ENCODE results near the gene MGRN1. TPM values are rescaled to one million over a fixed set of nuclear protein-coding genes. Genes with fewer than 3 reads are reported as not detected.

MGRN1 gene
- total and polyA plus RNA-seq, 3 experiments from 2014 or later, result 6.4 to 69.7 (median 67.3) TPM

- DNase-seq, result no peak
- Mint-ChIP-seq H3K27me3 (no peaks in the 10 kb centered on the region), H3K36me3 (peaks cover 0 to 54% (median 9%) of the 10 kb centered on the region in 3 donors), H3K4me1 (peaks cover 17 to 27% (median 20%) of the 10 kb centered on the region in 3 donors), H3K9me3 (no peaks in the 10 kb centered on the region), H3K4me3 (no peak overlapping the region), H3K27ac (no peak overlapping the region)
- Histone ChIP-seq H3K9me3 (ENCODE audit: low read length) (no peaks in the 10 kb centered on the region), H3K4me3 (ENCODE audit: low read length) (no peak overlapping the region), H3K27me3 (ENCODE audit: insufficient read depth, low read length, poor library complexity, severe bottlenecking) (no peaks in the 10 kb centered on the region), H3K36me3 (ENCODE audit: insufficient read depth, low read length) (peaks cover 17% of the 10 kb centered on the region), H3K4me1 (ENCODE audit: insufficient read depth, low read length) (peaks cover 13% of the 10 kb centered on the region), H3K27ac (ENCODE audit: low read depth, low read length) (no peak overlapping the region)
- CTCF ChIA-PET, result no interaction called here
- POLR2A ChIA-PET, result interaction anchor here (0.6 kb wide), 1 partner anchor 43 kb away, joined by 4 read pairs; no protein-coding TSS in a partner anchor
Observed at GRCh38 chr16:4729876-4730275, 105.2 kb downstream of the MGRN1 start.

DNA sequence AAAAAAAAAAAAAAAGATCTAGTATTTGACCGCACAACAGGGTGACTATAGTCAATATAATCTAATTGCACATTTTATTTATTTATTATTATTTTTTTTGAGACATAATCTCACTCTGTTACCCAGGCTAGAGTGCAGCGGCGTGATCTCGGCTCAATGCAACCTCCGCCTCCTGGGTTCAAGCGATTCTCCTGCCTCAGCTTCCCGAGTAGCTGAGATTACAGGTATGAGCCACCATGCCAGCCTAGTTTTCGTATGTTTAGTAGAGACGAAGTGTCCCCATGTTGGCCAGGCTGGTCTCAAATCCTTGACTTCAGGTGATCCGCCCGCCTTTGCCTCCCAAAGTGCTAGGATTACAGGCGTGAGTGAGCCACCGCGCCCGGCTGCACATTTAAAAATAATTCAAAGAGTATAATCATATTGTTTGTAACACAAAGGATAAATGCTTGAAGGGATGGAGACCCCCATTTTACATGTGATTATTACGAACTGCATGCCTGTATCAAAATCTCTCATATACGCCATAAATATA lies 108.7 kb downstream of the MGRN1 start:
- Mint-ChIP-seq H3K27ac (peak overlapping the region; percentile 53 to 94 (median 72)), H3K36me3 (peaks cover 0 to 30% (median 6%) of the 10 kb centered on the region in 3 donors), H3K9me3 (no peaks in the 10 kb centered on the region), H3K4me1 (peaks cover 22 to 33% (median 25%) of the 10 kb centered on the region in 3 donors), H3K4me3 (peak overlapping the region; percentile 83 to 97 (median 91)), H3K27me3 (no peaks in the 10 kb centered on the region)
- POLR2A ChIA-PET, result interaction anchor here (1.3 to 2.2 kb wide), 4 partner anchors 14 to 69 kb away, joined by 4 to 27 read pairs (median 10); partner anchors contain the start of genes ROGDI and ZNF500
- H3K4me3 ChIP-seq (ENCODE audit: low read length), result peak overlapping the region; percentile 99
- H3K9me3 ChIP-seq (ENCODE audit: low read length), result no peaks in the 10 kb centered on the region
- H3K36me3 ChIP-seq (ENCODE audit: insufficient read depth, low read length), result peaks cover 6% of the 10 kb centered on the region
- DNase-seq, result no peak
- peak overlapping the region; percentile 88 for H3K27ac ChIP-seq (ENCODE audit: low read depth, low read length)
- H3K4me1 ChIP-seq (ENCODE audit: insufficient read depth, low read length), result peaks cover 18% of the 10 kb centered on the region
- no peaks in the 10 kb centered on the region for H3K27me3 ChIP-seq (ENCODE audit: insufficient read depth, low read length, poor library complexity, severe bottlenecking)
- CTCF ChIA-PET, result interaction anchor here (0.6 kb wide), 1 partner anchor 224 kb away, joined by 4 read pairs; no protein-coding TSS in a partner anchor

DNA sequence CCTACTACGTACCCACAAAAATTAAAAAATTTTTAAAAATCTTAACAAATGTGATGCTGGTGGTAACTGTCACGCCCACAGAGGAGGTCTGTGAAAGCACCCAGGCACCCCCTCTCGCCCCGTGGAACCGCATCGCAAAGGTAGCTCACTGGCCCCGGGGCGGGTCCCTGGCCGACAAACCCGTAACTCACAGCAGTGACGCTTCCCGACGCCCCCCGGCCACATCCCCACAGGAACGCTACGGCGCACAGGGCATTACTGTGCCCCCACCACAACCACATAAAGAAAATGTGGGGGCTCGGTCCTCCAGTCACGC lies 109.1 kb downstream of the MGRN1 start:
- Mint-ChIP-seq H3K27me3 (no peaks in the 10 kb centered on the region), H3K4me1 (peaks cover 20 to 33% (median 25%) of the 10 kb centered on the region in 3 donors), H3K36me3 (peaks cover 0 to 26% (median 2%) of the 10 kb centered on the region in 3 donors), H3K27ac (peak overlapping the region; percentile 53 to 94 (median 72)), H3K4me3 (peak overlapping the region; percentile 83 to 97 (median 91)), H3K9me3 (no peaks in the 10 kb centered on the region)
- Histone ChIP-seq H3K4me1 (ENCODE audit: insufficient read depth, low read length) (peaks cover 18% of the 10 kb centered on the region), H3K27me3 (ENCODE audit: insufficient read depth, low read length, poor library complexity, severe bottlenecking) (no peaks in the 10 kb centered on the region), H3K9me3 (ENCODE audit: low read length) (no peaks in the 10 kb centered on the region), H3K36me3 (ENCODE audit: insufficient read depth, low read length) (peaks cover 6% of the 10 kb centered on the region), H3K27ac (ENCODE audit: low read depth, low read length) (peak overlapping the region; percentile 88), H3K4me3 (ENCODE audit: low read length) (peak overlapping the region; percentile 99)
- ChIA-PET POLR2A (interaction anchor here (0.6 to 2.2 kb wide), 10 partner anchors 14 to 336 kb away, joined by 3 to 27 read pairs (median 4); partner anchors contain the start of genes NAGPA, ROGDI and ZNF500), CTCF (interaction anchor here (1.5 to 1.8 kb wide), 4 partner anchors 24 to 300 kb away, joined by 3 to 12 read pairs (median 4); partner anchors contain the start of genes MGRN1 and NAGPA)
- DNase-seq, result no peak

GRCh38 chr16:4734063-4734729 lies 109.6 kb downstream of the MGRN1 start, which contains the start of the genes ANKS3 and DNAAF8:
TSS of gene ANKS3 (minus strand) at chr16:4734271. CDS start at chr16:4730149, 4,122 bp downstream.
TSS of gene DNAAF8 (plus strand) at chr16:4734537. CDS start at chr16:4736515, 1,978 bp downstream.
- H3K9me3 Mint-ChIP-seq, result no peaks in the 10 kb centered on the region
- ChIA-PET POLR2A (interaction anchor here (0.5 to 2.2 kb wide), 15 partner anchors 14 to 335 kb away, joined by 3 to 27 read pairs (median 4); partner anchors contain the start of genes GLYR1, NAGPA, NUDT16L1 and ROGDI), CTCF (interaction anchor here (0.8 to 2.1 kb wide), 13 partner anchors 10 to 364 kb away, joined by 3 to 12 read pairs (median 4); partner anchors contain the start of genes HMOX2, MGRN1, NAGPA and NUDT16L1)
- H3K4me3 Mint-ChIP-seq, result peak within 1 kb of the TSS; percentile 86 to 97 (median 91)
- no peaks in the 10 kb centered on the region for H3K27me3 ChIP-seq (ENCODE audit: insufficient read depth, low read length, poor library complexity, severe bottlenecking)
- peak; percentile 74 to 85 (median 79) for DNase-seq
- peak within 1 kb of the TSS; percentile 88 to 99 (median 93) for H3K27ac Mint-ChIP-seq
- H3K27ac ChIP-seq (ENCODE audit: low read depth, low read length), result peak within 1 kb of the TSS; percentile 88
- peaks cover 19 to 33% (median 25%) of the 10 kb centered on the region in 3 donors for H3K4me1 Mint-ChIP-seq
- no peaks in the 10 kb centered on the region for H3K27me3 Mint-ChIP-seq
- peaks cover 6% of the 10 kb centered on the region for H3K36me3 ChIP-seq (ENCODE audit: insufficient read depth, low read length)
- H3K4me3 ChIP-seq (ENCODE audit: low read length), result peak within 1 kb of the TSS; percentile 99
- H3K4me1 ChIP-seq (ENCODE audit: insufficient read depth, low read length), result peaks cover 18% of the 10 kb centered on the region
- peaks cover 0 to 22% (median 0%) of the 10 kb centered on the region in 3 donors for H3K36me3 Mint-ChIP-seq
- no peaks in the 10 kb centered on the region for H3K9me3 ChIP-seq (ENCODE audit: low read length)

DNA sequence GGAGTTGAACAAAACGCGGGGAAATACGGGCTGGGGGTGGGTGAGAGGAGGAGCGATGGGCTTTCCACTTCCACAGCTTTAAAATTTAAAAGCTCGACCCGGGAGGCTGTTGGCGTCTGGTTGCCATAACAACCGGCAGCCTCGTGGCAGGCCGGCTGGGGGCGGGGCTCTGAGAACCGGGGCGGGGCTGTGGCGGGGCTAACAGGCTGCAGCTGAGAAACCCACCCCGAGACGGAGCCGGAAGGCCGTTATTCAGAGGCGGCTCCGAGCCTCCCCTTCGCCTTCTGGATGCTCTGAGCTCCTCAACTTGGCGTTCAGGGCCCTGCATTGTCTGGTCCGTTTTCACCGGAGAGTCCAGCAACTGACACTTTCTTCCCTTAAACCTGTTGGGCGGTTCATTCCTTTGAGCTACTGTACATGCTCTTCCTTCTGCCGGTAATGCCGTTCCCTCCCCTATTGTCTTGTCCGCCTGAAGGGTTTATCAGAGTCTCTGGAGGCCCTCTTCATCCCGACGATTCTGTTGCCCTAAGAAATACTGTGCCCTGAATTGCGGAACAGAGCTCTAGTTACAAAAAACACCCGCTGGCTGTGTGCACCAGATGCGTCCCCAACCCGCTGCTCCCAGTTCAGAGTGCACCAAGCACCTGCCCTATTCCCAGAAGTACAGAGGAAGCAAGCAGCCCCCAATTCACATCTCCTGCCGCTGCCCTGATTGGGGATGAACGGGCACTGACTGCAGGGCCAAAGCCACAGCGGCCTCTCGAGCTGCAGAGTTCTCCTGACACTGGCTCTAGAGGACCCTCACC lies 110.3 kb downstream of the MGRN1 start:
- no peaks in the 10 kb centered on the region for H3K27me3 ChIP-seq (ENCODE audit: insufficient read depth, low read length, poor library complexity, severe bottlenecking)
- Mint-ChIP-seq H3K27me3 (no peaks in the 10 kb centered on the region), H3K9me3 (no peaks in the 10 kb centered on the region), H3K36me3 (peaks cover 0 to 18% (median 0%) of the 10 kb centered on the region in 3 donors), H3K4me1 (peaks cover 19 to 33% (median 25%) of the 10 kb centered on the region in 3 donors), H3K4me3 (peak overlapping the region; percentile 86 to 97 (median 91)), H3K27ac (peak overlapping the region; percentile 88 to 99 (median 93))
- peaks cover 18% of the 10 kb centered on the region for H3K4me1 ChIP-seq (ENCODE audit: insufficient read depth, low read length)
- peak; percentile 92 to 97 (median 94) for DNase-seq
- ChIA-PET CTCF (interaction anchor here (0.8 to 2.1 kb wide), 14 partner anchors 11 to 363 kb away, joined by 3 to 12 read pairs (median 4); partner anchors contain the start of genes HMOX2, MGRN1, NAGPA and NUDT16L1), POLR2A (interaction anchor here (0.5 to 2.2 kb wide), 14 partner anchors 13 to 334 kb away, joined by 3 to 27 read pairs (median 4); partner anchors contain the start of genes GLYR1, NAGPA, NUDT16L1 and ROGDI)
- H3K9me3 ChIP-seq (ENCODE audit: low read length), result no peaks in the 10 kb centered on the region
- peak overlapping the region; percentile 99 for H3K4me3 ChIP-seq (ENCODE audit: low read length)
- peaks cover 4% of the 10 kb centered on the region for H3K36me3 ChIP-seq (ENCODE audit: insufficient read depth, low read length)
- H3K27ac ChIP-seq (ENCODE audit: low read depth, low read length), result peak overlapping the region; percentile 88

GRCh38 chr16:4736546-4736945 lies 111.9 kb downstream of the MGRN1 start:
- CTCF ChIA-PET, result no interaction called here

DNA sequence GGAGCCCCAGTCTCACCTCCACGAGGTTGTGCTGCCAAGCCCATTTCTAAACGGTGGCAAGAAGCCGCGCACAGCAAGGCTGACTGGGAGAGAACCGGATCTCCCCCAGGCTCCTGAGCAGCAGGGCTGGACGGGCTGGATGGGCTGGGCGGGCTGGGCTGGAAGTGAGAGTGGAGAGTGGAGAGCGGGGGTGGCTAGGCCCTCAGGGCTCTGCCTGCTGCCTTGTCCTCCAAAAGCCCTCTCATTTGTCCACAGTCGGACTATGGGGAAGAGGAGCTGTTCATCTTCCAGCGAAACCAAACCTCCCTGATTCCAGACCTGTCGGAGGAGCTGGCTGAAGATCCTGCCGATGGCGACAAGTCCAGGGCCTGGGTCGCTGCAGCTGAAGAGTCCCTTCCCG lies 112.9 kb downstream of the MGRN1 start:
- no peaks in the 10 kb centered on the region for H3K36me3 ChIP-seq (ENCODE audit: insufficient read depth, low read length)
- H3K27ac Mint-ChIP-seq, result no peak overlapping the region
- H3K4me1 ChIP-seq (ENCODE audit: insufficient read depth, low read length), result peaks cover 13% of the 10 kb centered on the region
- no peaks in the 10 kb centered on the region for H3K9me3 Mint-ChIP-seq
- H3K4me3 Mint-ChIP-seq, result peak overlapping the region in 1 of 7 donors; percentile 49
- H3K4me1 Mint-ChIP-seq, result peaks cover 17 to 24% (median 20%) of the 10 kb centered on the region in 3 donors
- no peaks in the 10 kb centered on the region for H3K27me3 ChIP-seq (ENCODE audit: insufficient read depth, low read length, poor library complexity, severe bottlenecking)
- H3K36me3 Mint-ChIP-seq, result peaks cover 0 to 10% (median 0%) of the 10 kb centered on the region in 3 donors
- H3K27me3 Mint-ChIP-seq, result peaks cover 0 to 2% of the 10 kb centered on the region in 2 donors
- CTCF ChIA-PET, result no interaction called here
- peak in 1 of 5 donors; percentile 20 for DNase-seq
- no peak overlapping the region for H3K4me3 ChIP-seq (ENCODE audit: low read length)
- POLR2A ChIA-PET, result no interaction called here
- no peak overlapping the region for H3K27ac ChIP-seq (ENCODE audit: low read depth, low read length)
- H3K9me3 ChIP-seq (ENCODE audit: low read length), result no peaks in the 10 kb centered on the region

More at GRCh38 chr16:4736546-4736945, 111.9 kb downstream of the MGRN1 start:
- H3K27me3 Mint-ChIP-seq, result peaks cover 0 to 2% of the 10 kb centered on the region in 2 donors
- H3K9me3 Mint-ChIP-seq, result no peaks in the 10 kb centered on the region
- peaks cover 0 to 10% (median 0%) of the 10 kb centered on the region in 3 donors for H3K36me3 Mint-ChIP-seq
- peak in 1 of 5 donors; percentile 1 for DNase-seq
- POLR2A ChIA-PET, result interaction anchor here (0.6 kb wide), 1 partner anchor 196 kb away, joined by 4 read pairs; no protein-coding TSS in a partner anchor
- H3K9me3 ChIP-seq (ENCODE audit: low read length), result no peaks in the 10 kb centered on the region
- no peaks in the 10 kb centered on the region for H3K36me3 ChIP-seq (ENCODE audit: insufficient read depth, low read length)
- peak overlapping the region in 4 of 7 donors; percentile 35 to 47 (median 40) for H3K4me3 Mint-ChIP-seq
- H3K27ac ChIP-seq (ENCODE audit: low read depth, low read length), result no peak overlapping the region
- peaks cover 19 to 29% (median 21%) of the 10 kb centered on the region in 3 donors for H3K4me1 Mint-ChIP-seq
- peak overlapping the region in 1 of 8 donors; percentile 81 for H3K27ac Mint-ChIP-seq
- peaks cover 18% of the 10 kb centered on the region for H3K4me1 ChIP-seq (ENCODE audit: insufficient read depth, low read length)
- H3K27me3 ChIP-seq (ENCODE audit: insufficient read depth, low read length, poor library complexity, severe bottlenecking), result no peaks in the 10 kb centered on the region
- no peak overlapping the region for H3K4me3 ChIP-seq (ENCODE audit: low read length)
